ENCODE measurements around the gene OPN3. TPM values are rescaled to one million over a fixed set of nuclear protein-coding genes. Genes with fewer than 3 reads are reported as not detected.
"Not testable (repeated sequence)": the region's sequence is repeated elsewhere in the genome, so short reads cannot be mapped to it uniquely, and the experiment has no call there.

OPN3 gene
- total and polyA plus RNA-seq, 8 donors, result 16.9 to 28.4 (median 23.4) TPM

GRCh38 chr1:241674805-241675384, 34.7 kb upstream of the OPN3 start:
- no peaks in the 10 kb centered on the region for H3K4me1 ChIP-seq
- H3K27me3 ChIP-seq, result no peaks in the 10 kb centered on the region
- ATAC-seq, result no peak
- no peak for TF ChIP-seq CTCF (IDR thresholded peaks at IDR 0.05)
- H3K36me3 ChIP-seq, result no peaks in the 10 kb centered on the region
- no peak overlapping the region for H3K4me3 ChIP-seq
- no peak overlapping the region for H3K27ac ChIP-seq
- no peak for DNase-seq
- intact Hi-C loops (cut with DNase I), result no loop called here
- H3K9me3 ChIP-seq, result no peaks in the 10 kb centered on the region

- no peak for ATAC-seq
- no peak for TF ChIP-seq CTCF (IDR thresholded peaks at IDR 0.05)
- no peak for DNase-seq
- Histone ChIP-seq H3K27me3 (no peaks in the 10 kb centered on the region), H3K4me3 (no peak overlapping the region), H3K4me1 (no peaks in the 10 kb centered on the region), H3K27ac (no peak overlapping the region), H3K9me3 (no peaks in the 10 kb centered on the region), H3K36me3 (no peaks in the 10 kb centered on the region)
- intact Hi-C loops (cut with DNase I), result no loop called here
Observed at GRCh38 chr1:241672301-241672700, 32.1 kb upstream of the OPN3 start.

GRCh38 chr1:241666419-241666818, 26.2 kb upstream of the OPN3 start:
- intact Hi-C loops (cut with DNase I), result no loop called here
- TF ChIP-seq CTCF (IDR thresholded peaks at IDR 0.05), result no peak
- Histone ChIP-seq H3K4me3 (no peak overlapping the region), H3K27ac (no peak overlapping the region), H3K36me3 (no peaks in the 10 kb centered on the region), H3K4me1 (no peaks in the 10 kb centered on the region), H3K9me3 (no peaks in the 10 kb centered on the region), H3K27me3 (no peaks in the 10 kb centered on the region)
- ATAC-seq (no peak), DNase-seq (no peak)

GRCh38 chr1:241660424-241660972, 20.3 kb upstream of the OPN3 start:
- intact Hi-C loops (cut with DNase I), result no loop called here

GRCh38 chr1:241659016-241659415, 18.8 kb upstream of the OPN3 start:
- H3K4me3 ChIP-seq; H3K9me3 ChIP-seq; DNase-seq; H3K36me3 ChIP-seq; H3K27ac ChIP-seq; H3K27me3 ChIP-seq; intact Hi-C loops (cut with DNase I); ATAC-seq; H3K4me1 ChIP-seq: not testable (repeated sequence)

More at GRCh38 chr1:241660424-241660972, 20.3 kb upstream of the OPN3 start:
- Histone ChIP-seq H3K4me3 (no peak overlapping the region), H3K4me1 (no peaks in the 10 kb centered on the region), H3K9me3 (no peaks in the 10 kb centered on the region), H3K36me3 (no peaks in the 10 kb centered on the region), H3K27me3 (no peaks in the 10 kb centered on the region), H3K27ac (no peak overlapping the region)
- DNase-seq (no peak), ATAC-seq (no peak)
- TF ChIP-seq CTCF (IDR thresholded peaks at IDR 0.05), result no peak

Data from left lung (tissue), 10 donors.